ENCODE data around the gene CACYBP.

DNA sequence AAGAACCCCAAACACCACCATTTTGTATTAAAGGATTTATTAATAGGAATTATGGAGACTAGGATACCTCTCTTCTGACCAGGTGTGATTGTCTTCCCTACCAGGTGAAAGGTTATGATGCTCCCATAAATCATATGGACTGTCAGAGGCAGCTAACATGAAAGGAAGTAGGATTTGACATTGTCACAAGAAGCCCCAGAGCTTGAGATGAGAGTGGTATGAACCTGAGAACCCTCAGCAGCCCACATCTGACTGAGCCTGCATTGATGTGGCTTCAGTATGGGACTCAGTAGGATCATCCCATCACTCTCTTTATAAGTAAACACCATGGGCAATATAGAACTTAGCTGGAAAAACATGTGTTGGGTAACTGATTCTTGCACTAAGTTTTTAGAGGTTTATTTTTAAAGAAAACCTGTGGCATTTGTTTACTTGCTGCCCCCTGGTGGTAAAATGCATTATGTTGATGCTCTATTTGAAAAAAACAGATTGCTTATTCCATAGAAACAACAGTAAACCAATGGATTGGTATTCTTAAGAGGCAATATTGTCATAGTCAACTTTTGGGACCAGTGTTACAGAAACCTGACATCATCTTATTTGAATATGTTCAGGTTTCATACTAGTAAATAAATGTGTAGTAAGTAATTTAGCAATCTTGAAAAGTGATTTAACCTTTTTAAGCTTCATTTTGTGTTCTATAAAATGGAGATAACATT, 16.6 kb upstream of the CACYBP start:
- TF ChIP-seq JUN (IDR thresholded peaks at IDR 0.05; ENCODE audit: borderline replicate concordance, insufficient read depth, insufficient read length, low read depth) (no peak), POLR2A (IDR thresholded peaks at IDR 0.05; ENCODE audit: low read depth, low read length) (no peak), POLR2AphosphoS5 (IDR thresholded peaks at IDR 0.05; ENCODE audit: insufficient read depth, low read depth, low read length) (no peak), MYC (IDR thresholded peaks at IDR 0.05; ENCODE audit: low read depth, low read length) (no peak), EZH2 (IDR thresholded peaks at IDR 0.05; ENCODE audit: borderline replicate concordance, low read depth, low read length, severe bottlenecking) (no peak), GATA2 (IDR thresholded peaks at IDR 0.05; ENCODE audit: insufficient read depth, insufficient read length, low read depth, low read length) (no peak)
- TF ChIP-seq, protein P1, sequence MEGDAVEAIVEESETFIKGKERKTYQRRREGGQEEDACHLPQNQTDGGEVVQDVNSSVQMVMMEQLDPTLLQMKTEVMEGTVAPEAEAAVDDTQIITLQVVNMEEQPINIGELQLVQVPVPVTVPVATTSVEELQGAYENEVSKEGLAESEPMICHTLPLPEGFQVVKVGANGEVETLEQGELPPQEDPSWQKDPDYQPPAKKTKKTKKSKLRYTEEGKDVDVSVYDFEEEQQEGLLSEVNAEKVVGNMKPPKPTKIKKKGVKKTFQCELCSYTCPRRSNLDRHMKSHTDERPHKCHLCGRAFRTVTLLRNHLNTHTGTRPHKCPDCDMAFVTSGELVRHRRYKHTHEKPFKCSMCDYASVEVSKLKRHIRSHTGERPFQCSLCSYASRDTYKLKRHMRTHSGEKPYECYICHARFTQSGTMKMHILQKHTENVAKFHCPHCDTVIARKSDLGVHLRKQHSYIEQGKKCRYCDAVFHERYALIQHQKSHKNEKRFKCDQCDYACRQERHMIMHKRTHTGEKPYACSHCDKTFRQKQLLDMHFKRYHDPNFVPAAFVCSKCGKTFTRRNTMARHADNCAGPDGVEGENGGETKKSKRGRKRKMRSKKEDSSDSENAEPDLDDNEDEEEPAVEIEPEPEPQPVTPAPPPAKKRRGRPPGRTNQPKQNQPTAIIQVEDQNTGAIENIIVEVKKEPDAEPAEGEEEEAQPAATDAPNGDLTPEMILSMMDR (IDR thresholded peaks at IDR 0.05; ENCODE audit: extremely low read depth in 1 of 2, insufficient read depth in 1 of 2, low read depth in 1 of 2, low read length in 2 of 2): peak; percentile 44 to 49
- TF ChIP-seq, protein P2, sequence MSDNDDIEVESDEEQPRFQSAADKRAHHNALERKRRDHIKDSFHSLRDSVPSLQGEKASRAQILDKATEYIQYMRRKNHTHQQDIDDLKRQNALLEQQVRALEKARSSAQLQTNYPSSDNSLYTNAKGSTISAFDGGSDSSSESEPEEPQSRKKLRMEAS (IDR thresholded peaks at IDR 0.05; ENCODE audit: insufficient read depth, insufficient read length): no peak
